ENCODE results near the gene ROR1.

DNA sequence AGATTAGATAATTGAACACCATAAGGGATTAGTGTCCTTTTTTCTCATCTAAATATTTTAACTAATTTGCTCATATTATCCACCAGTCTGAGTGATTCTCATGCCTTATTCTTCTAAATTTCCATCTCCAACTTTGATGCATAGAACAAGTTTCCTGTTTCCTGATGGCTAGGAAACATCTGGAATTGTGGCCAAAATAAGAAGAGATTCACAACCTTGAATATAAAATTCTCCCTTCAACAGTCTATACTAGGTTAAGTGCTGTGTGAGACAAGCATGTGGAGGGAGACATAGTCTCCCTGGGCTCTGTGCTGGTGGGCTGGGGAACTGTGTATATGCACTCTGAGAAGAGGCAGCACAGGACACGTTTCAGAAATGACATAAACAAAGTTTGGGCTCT lies 21.6 kb upstream of the ROR1 start:
- TF ChIP-seq CTCF (IDR thresholded peaks at IDR 0.05) = no peak
- no peak for TF ChIP-seq EZH2 (IDR thresholded peaks at IDR 0.05; ENCODE audit: borderline replicate concordance, insufficient read depth, low read depth, low read length, poor library complexity, severe bottlenecking)
